Measurements from ENCODE around the gene SGCA.

The SGCA gene

GRCh38 chr17:50203604-50204345, 38.0 kb downstream of the SGCA start:
- peaks cover 8 to 10% of the 10 kb centered on the region in 2 donors for H3K4me1 ChIP-seq (ENCODE audit: control insufficient read depth in 1 of 2, insufficient read depth in 2 of 2, low read length in 2 of 2)
- no peak overlapping the region for H3K9ac ChIP-seq (ENCODE audit: low read depth in 1 of 2, low read length in 2 of 2)
- H3K36me3 ChIP-seq (ENCODE audit: control insufficient read depth in 1 of 2, insufficient read depth in 2 of 2, low read length in 2 of 2): no peaks in the 10 kb centered on the region
- H3K27ac ChIP-seq (ENCODE audit: low read depth, low read length): peak overlapping the region; percentile 10
- no peaks in the 10 kb centered on the region for H3K9me3 ChIP-seq (ENCODE audit: control insufficient read depth in 1 of 2, low read length in 2 of 2)
- no peak overlapping the region for H3K4me3 ChIP-seq (ENCODE audit: low read depth in 1 of 2, low read length in 2 of 2)
- peaks cover 27 to 30% of the 10 kb centered on the region in 2 donors for H3K27me3 ChIP-seq (ENCODE audit: control insufficient read depth in 1 of 2, insufficient read depth in 2 of 2, low read length in 2 of 2)

GRCh38 chr17:50204431-50204830, 38.6 kb downstream of the SGCA start:
- peaks cover 10 to 13% of the 10 kb centered on the region in 2 donors for H3K4me1 ChIP-seq (ENCODE audit: control insufficient read depth in 1 of 2, insufficient read depth in 2 of 2, low read length in 2 of 2)
- H3K27ac ChIP-seq (ENCODE audit: low read depth, low read length): no peak overlapping the region

GRCh38 chr17:50205111-50205962, 39.5 kb downstream of the SGCA start:
- no peak overlapping the region for H3K4me3 ChIP-seq (ENCODE audit: low read depth in 1 of 2, low read length in 2 of 2)
- H3K27ac ChIP-seq (ENCODE audit: low read depth, low read length): peak overlapping the region; percentile 10
- H3K36me3 ChIP-seq (ENCODE audit: control insufficient read depth in 1 of 2, insufficient read depth in 2 of 2, low read length in 2 of 2): no peaks in the 10 kb centered on the region
- H3K9ac ChIP-seq (ENCODE audit: low read depth in 1 of 2, low read length in 2 of 2): no peak overlapping the region
- H3K9me3 ChIP-seq (ENCODE audit: control insufficient read depth in 1 of 2, low read length in 2 of 2): no peaks in the 10 kb centered on the region
- peaks cover 6 to 13% of the 10 kb centered on the region in 2 donors for H3K4me1 ChIP-seq (ENCODE audit: control insufficient read depth in 1 of 2, insufficient read depth in 2 of 2, low read length in 2 of 2)
- H3K27me3 ChIP-seq (ENCODE audit: control insufficient read depth in 1 of 2, insufficient read depth in 2 of 2, low read length in 2 of 2): peaks cover 33 to 34% of the 10 kb centered on the region in 2 donors

More at GRCh38 chr17:50204431-50204830, 38.6 kb downstream of the SGCA start:
- Histone ChIP-seq H3K9ac (ENCODE audit: low read depth in 1 of 2, low read length in 2 of 2) (no peak overlapping the region), H3K9me3 (ENCODE audit: control insufficient read depth in 1 of 2, low read length in 2 of 2) (no peaks in the 10 kb centered on the region), H3K4me3 (ENCODE audit: low read depth in 1 of 2, low read length in 2 of 2) (no peak overlapping the region), H3K27me3 (ENCODE audit: control insufficient read depth in 1 of 2, insufficient read depth in 2 of 2, low read length in 2 of 2) (peaks cover 27 to 30% of the 10 kb centered on the region in 2 donors), H3K36me3 (ENCODE audit: control insufficient read depth in 1 of 2, insufficient read depth in 2 of 2, low read length in 2 of 2) (no peaks in the 10 kb centered on the region)

- peaks cover 35 to 39% of the 10 kb centered on the region in 2 donors for H3K27me3 ChIP-seq (ENCODE audit: control insufficient read depth in 1 of 2, insufficient read depth in 2 of 2, low read length in 2 of 2)
- H3K9ac ChIP-seq (ENCODE audit: low read depth in 1 of 2, low read length in 2 of 2): no peak overlapping the region
- H3K4me3 ChIP-seq (ENCODE audit: low read depth in 1 of 2, low read length in 2 of 2): no peak overlapping the region
- peak overlapping the region; percentile 10 for H3K27ac ChIP-seq (ENCODE audit: low read depth, low read length)
- peaks cover 2 to 14% of the 10 kb centered on the region in 2 donors for H3K4me1 ChIP-seq (ENCODE audit: control insufficient read depth in 1 of 2, insufficient read depth in 2 of 2, low read length in 2 of 2)
- no peaks in the 10 kb centered on the region for H3K9me3 ChIP-seq (ENCODE audit: control insufficient read depth in 1 of 2, low read length in 2 of 2)
- no peaks in the 10 kb centered on the region for H3K36me3 ChIP-seq (ENCODE audit: control insufficient read depth in 1 of 2, insufficient read depth in 2 of 2, low read length in 2 of 2)
These were observed 40.2 kb downstream of the SGCA start for GRCh38 chr17:50205963-50206505.

GRCh38 chr17:50206604-50207293, 40.9 kb downstream of the SGCA start:
- Histone ChIP-seq H3K27ac (ENCODE audit: low read depth, low read length) (no peak overlapping the region), H3K9ac (ENCODE audit: low read depth in 1 of 2, low read length in 2 of 2) (no peak overlapping the region), H3K4me1 (ENCODE audit: control insufficient read depth in 1 of 2, insufficient read depth in 2 of 2, low read length in 2 of 2) (peaks cover 0 to 17% of the 10 kb centered on the region in 2 donors), H3K4me3 (ENCODE audit: low read depth in 1 of 2, low read length in 2 of 2) (no peak overlapping the region), H3K9me3 (ENCODE audit: control insufficient read depth in 1 of 2, low read length in 2 of 2) (no peaks in the 10 kb centered on the region), H3K27me3 (ENCODE audit: control insufficient read depth in 1 of 2, insufficient read depth in 2 of 2, low read length in 2 of 2) (peaks cover 30 to 38% of the 10 kb centered on the region in 2 donors), H3K36me3 (ENCODE audit: control insufficient read depth in 1 of 2, insufficient read depth in 2 of 2, low read length in 2 of 2) (no peaks in the 10 kb centered on the region)

- Histone ChIP-seq H3K4me1 (ENCODE audit: control insufficient read depth in 1 of 2, insufficient read depth in 2 of 2, low read length in 2 of 2) (peaks cover 0 to 17% of the 10 kb centered on the region in 2 donors), H3K27me3 (ENCODE audit: control insufficient read depth in 1 of 2, insufficient read depth in 2 of 2, low read length in 2 of 2) (peaks cover 28 to 35% of the 10 kb centered on the region in 2 donors), H3K4me3 (ENCODE audit: low read depth in 1 of 2, low read length in 2 of 2) (no peak overlapping the region), H3K36me3 (ENCODE audit: control insufficient read depth in 1 of 2, insufficient read depth in 2 of 2, low read length in 2 of 2) (no peaks in the 10 kb centered on the region), H3K9ac (ENCODE audit: low read depth in 1 of 2, low read length in 2 of 2) (no peak overlapping the region), H3K27ac (ENCODE audit: low read depth, low read length) (no peak overlapping the region), H3K9me3 (ENCODE audit: control insufficient read depth in 1 of 2, low read length in 2 of 2) (no peaks in the 10 kb centered on the region)
These were observed 41.5 kb downstream of the SGCA start for GRCh38 chr17:50207315-50207714.

- no peak overlapping the region for H3K4me3 ChIP-seq (ENCODE audit: low read depth in 1 of 2, low read length in 2 of 2)
- no peaks in the 10 kb centered on the region for H3K9me3 ChIP-seq (ENCODE audit: control insufficient read depth in 1 of 2, low read length in 2 of 2)
- H3K9ac ChIP-seq (ENCODE audit: low read depth in 1 of 2, low read length in 2 of 2): no peak overlapping the region
- peaks cover 0 to 17% of the 10 kb centered on the region in 2 donors for H3K4me1 ChIP-seq (ENCODE audit: control insufficient read depth in 1 of 2, insufficient read depth in 2 of 2, low read length in 2 of 2)
- H3K36me3 ChIP-seq (ENCODE audit: control insufficient read depth in 1 of 2, insufficient read depth in 2 of 2, low read length in 2 of 2): no peaks in the 10 kb centered on the region
- H3K27me3 ChIP-seq (ENCODE audit: control insufficient read depth in 1 of 2, insufficient read depth in 2 of 2, low read length in 2 of 2): peaks cover 23 to 32% of the 10 kb centered on the region in 2 donors
- H3K27ac ChIP-seq (ENCODE audit: low read depth, low read length): no peak overlapping the region
These were observed 42.2 kb downstream of the SGCA start for GRCh38 chr17:50207792-50208567.

GRCh38 chr17:50208611-50209061, 42.8 kb downstream of the SGCA start:
- H3K9ac ChIP-seq (ENCODE audit: low read depth in 1 of 2, low read length in 2 of 2): no peak overlapping the region
- no peaks in the 10 kb centered on the region for H3K9me3 ChIP-seq (ENCODE audit: control insufficient read depth in 1 of 2, low read length in 2 of 2)
- H3K4me1 ChIP-seq (ENCODE audit: control insufficient read depth in 1 of 2, insufficient read depth in 2 of 2, low read length in 2 of 2): peaks cover 0 to 17% of the 10 kb centered on the region in 2 donors
- H3K27ac ChIP-seq (ENCODE audit: low read depth, low read length): no peak overlapping the region
- H3K4me3 ChIP-seq (ENCODE audit: low read depth in 1 of 2, low read length in 2 of 2): no peak overlapping the region
- H3K36me3 ChIP-seq (ENCODE audit: control insufficient read depth in 1 of 2, insufficient read depth in 2 of 2, low read length in 2 of 2): no peaks in the 10 kb centered on the region
- H3K27me3 ChIP-seq (ENCODE audit: control insufficient read depth in 1 of 2, insufficient read depth in 2 of 2, low read length in 2 of 2): peaks cover 22 to 27% of the 10 kb centered on the region in 2 donors

- H3K27me3 ChIP-seq (ENCODE audit: control insufficient read depth in 1 of 2, insufficient read depth in 2 of 2, low read length in 2 of 2): peaks cover 22 to 27% of the 10 kb centered on the region in 2 donors
- H3K27ac ChIP-seq (ENCODE audit: low read depth, low read length): peak overlapping the region; percentile 56
- no peaks in the 10 kb centered on the region for H3K9me3 ChIP-seq (ENCODE audit: control insufficient read depth in 1 of 2, low read length in 2 of 2)
- H3K4me3 ChIP-seq (ENCODE audit: low read depth in 1 of 2, low read length in 2 of 2): no peak overlapping the region
- peaks cover 0 to 17% of the 10 kb centered on the region in 2 donors for H3K4me1 ChIP-seq (ENCODE audit: control insufficient read depth in 1 of 2, insufficient read depth in 2 of 2, low read length in 2 of 2)
- no peaks in the 10 kb centered on the region for H3K36me3 ChIP-seq (ENCODE audit: control insufficient read depth in 1 of 2, insufficient read depth in 2 of 2, low read length in 2 of 2)
- H3K9ac ChIP-seq (ENCODE audit: low read depth in 1 of 2, low read length in 2 of 2): no peak overlapping the region
These were observed 43.3 kb downstream of the SGCA start for GRCh38 chr17:50209133-50209471.

Data from duodenal mucosa (tissue), 2 donors.